ENCODE results near the gene NEBL.

GRCh38 chr10:20922033-20922432 lies 24.9 kb upstream of the NEBL start:
- TF ChIP-seq CTCF (IDR thresholded peaks at IDR 0.05; ENCODE audit: low read depth, low read length) = no peak
- TF ChIP-seq EZH2phosphoT487 (IDR thresholded peaks at IDR 0.05; ENCODE audit: low read depth) = no peak
